ENCODE measurements around the gene HOXB6.

Gene HOXB6

DNA sequence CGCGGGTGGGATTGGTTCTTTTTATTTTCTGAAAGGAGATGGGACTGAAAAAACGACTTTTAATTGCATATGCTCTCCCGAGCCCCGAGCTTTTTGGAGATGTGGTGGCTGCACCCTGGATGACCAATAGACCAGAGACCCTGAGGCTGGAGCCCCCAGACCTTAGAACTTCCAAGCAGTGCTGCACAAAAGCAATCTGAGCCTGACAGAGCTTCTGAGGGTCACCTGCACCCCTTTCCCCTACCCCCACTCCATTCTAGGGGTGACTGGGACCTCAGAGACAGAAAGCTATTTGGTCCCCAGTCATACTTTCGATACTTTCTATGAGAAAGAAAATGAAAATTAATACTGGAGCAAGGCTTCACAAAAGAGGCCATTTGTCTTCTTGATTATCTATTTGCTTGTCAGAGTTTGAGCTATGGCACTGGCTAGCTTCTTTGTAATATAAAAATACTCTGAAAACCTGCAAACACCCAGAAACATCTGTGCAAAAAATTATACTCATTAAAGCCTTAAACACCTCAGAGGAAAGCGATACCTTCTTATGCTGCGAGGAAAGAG, 30.2 kb downstream of the HOXB6 start:
- H3K4me3 ChIP-seq (ENCODE audit: low read length) = peak overlapping the region; percentile 59

GRCh38 chr17:48571826-48572417, 32.9 kb downstream of the HOXB6 start:
- TF ChIP-seq CTCF (conservative IDR thresholded peaks at IDR 0.05; ENCODE audit: low read length) = no peak
- no peak for DNase-seq (ENCODE audit: low read depth)
- H3K4me3 ChIP-seq (ENCODE audit: low read length) = peak overlapping the region; percentile 59

More for the DNA sequence above, 30.2 kb downstream of the HOXB6 start:
- no peak for DNase-seq (ENCODE audit: low read depth)
- no peak for TF ChIP-seq CTCF (conservative IDR thresholded peaks at IDR 0.05; ENCODE audit: low read length)

- TF ChIP-seq CTCF (conservative IDR thresholded peaks at IDR 0.05; ENCODE audit: low read length) = no peak
- H3K4me3 ChIP-seq (ENCODE audit: low read length) = peak overlapping the region; percentile 59
- DNase-seq (ENCODE audit: low read depth) = no peak
Observed at GRCh38 chr17:48571024-48571818, 33.6 kb downstream of the HOXB6 start.

DNA sequence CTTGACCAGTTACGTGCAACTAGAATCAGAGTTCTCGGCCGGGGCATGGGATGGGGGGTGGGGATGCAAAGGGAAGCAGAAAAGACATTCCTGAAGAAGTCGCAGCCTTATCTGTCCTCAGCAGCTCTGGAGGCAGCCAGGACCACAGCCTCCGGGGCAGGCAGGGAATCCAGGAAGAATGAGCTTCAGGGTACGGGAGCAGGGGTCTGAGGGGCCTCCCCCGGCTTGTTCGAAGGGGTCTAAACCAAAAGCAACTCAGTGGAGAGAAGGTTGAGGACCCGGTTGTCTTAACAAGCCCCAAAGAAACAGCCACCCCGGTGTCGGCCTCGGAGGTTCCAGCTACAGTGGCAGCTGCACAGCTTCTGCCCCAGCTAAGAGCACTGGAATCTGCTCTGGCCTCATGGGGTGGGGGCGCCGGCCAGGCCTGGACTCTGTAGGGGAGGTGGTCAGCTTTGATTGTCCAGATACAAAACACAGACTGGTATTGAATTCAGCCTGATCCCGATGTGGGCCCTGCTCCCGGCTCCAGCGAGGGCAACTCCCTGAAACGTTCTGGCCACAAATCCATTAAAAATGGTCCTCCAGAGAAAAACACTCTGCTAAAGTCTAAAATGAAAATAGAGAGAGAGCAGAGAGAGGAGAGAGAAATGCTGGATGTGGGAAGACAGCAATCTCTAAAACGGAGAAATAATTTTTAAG, 34.3 kb downstream of the HOXB6 start:
- TF ChIP-seq CTCF (conservative IDR thresholded peaks at IDR 0.05; ENCODE audit: low read length) = no peak
- DNase-seq (ENCODE audit: low read depth) = peak; percentile 53
- H3K4me3 ChIP-seq (ENCODE audit: low read length) = peak overlapping the region; percentile 59

- no peak for DNase-seq (ENCODE audit: low read depth)
- peak; percentile 25; the same call in 1 of the 2 replicates for TF ChIP-seq CTCF (conservative IDR thresholded peaks at IDR 0.05; ENCODE audit: low read length)
- H3K4me3 ChIP-seq (ENCODE audit: low read length) = peak overlapping the region; percentile 59
Observed at GRCh38 chr17:48569674-48570324, 35.0 kb downstream of the HOXB6 start.

- TF ChIP-seq CTCF (conservative IDR thresholded peaks at IDR 0.05; ENCODE audit: low read length) = no peak
- peak overlapping the region; percentile 59 for H3K4me3 ChIP-seq (ENCODE audit: low read length)
- no peak for DNase-seq (ENCODE audit: low read depth)
Observed at GRCh38 chr17:48569240-48569582, 35.6 kb downstream of the HOXB6 start.

Measured in AG10803 (cell line).